ENCODE data around the gene GLIS1.

DNA sequence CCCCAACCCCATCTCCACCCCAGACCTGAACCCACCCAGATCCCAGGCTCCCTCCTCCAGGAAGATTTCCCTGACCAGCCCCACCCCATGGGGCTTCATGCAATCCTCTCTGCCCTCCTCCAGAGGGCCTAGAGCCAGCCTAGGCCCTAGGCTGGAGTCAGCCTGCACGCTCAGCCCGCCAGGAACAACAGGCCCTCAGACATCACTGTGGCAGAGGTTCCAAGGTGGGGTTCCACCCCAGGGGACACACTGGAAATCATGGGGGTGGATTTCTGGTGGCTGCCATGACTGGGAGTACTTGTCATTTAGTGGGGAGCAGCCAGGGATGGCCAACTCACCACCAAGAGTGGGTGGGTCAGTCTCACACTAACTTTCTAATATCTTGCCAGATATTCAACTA lies 122.0 kb downstream of the GLIS1 start:
- TF ChIP-seq, protein P1, sequence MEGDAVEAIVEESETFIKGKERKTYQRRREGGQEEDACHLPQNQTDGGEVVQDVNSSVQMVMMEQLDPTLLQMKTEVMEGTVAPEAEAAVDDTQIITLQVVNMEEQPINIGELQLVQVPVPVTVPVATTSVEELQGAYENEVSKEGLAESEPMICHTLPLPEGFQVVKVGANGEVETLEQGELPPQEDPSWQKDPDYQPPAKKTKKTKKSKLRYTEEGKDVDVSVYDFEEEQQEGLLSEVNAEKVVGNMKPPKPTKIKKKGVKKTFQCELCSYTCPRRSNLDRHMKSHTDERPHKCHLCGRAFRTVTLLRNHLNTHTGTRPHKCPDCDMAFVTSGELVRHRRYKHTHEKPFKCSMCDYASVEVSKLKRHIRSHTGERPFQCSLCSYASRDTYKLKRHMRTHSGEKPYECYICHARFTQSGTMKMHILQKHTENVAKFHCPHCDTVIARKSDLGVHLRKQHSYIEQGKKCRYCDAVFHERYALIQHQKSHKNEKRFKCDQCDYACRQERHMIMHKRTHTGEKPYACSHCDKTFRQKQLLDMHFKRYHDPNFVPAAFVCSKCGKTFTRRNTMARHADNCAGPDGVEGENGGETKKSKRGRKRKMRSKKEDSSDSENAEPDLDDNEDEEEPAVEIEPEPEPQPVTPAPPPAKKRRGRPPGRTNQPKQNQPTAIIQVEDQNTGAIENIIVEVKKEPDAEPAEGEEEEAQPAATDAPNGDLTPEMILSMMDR (IDR thresholded peaks at IDR 0.05; ENCODE audit: borderline replicate concordance, extremely low read depth, low read length, poor library complexity, severe bottlenecking): no peak
- TF ChIP-seq EZH2 (IDR thresholded peaks at IDR 0.05; ENCODE audit: borderline replicate concordance, low read depth, low read length, severe bottlenecking): no peak

Data from DND-41 (cell line).